Loucy (cell line): ENCODE results near the gene GPR17.

Source experiments
- H2AFZ ChIP-seq: fragments of 200-600 bp; sonication (generic); 2 replicates; pipeline ENCODE4 v1.6.0; 2016; ENCODE audit warnings: antibody characterized with exemption, mild to moderate bottlenecking, low read length, moderate library complexity
- H3F3A ChIP-seq: fragments of 200-600 bp; 2 replicates; pipeline ENCODE4 v1.6.0; 2016; ENCODE audit warnings: antibody characterized with exemption, low read depth, mild to moderate bottlenecking
- H3K27me3 ChIP-seq: fragments of 200-600 bp; sonication (generic); 2 replicates; pipeline ENCODE4 v1.6.1; 2014; ENCODE audit warnings: low read length, mild to moderate bottlenecking; ENCODE audit not compliant: insufficient read depth, poor library complexity, severe bottlenecking
- H3K36me3 ChIP-seq: fragments of 200-600 bp; sonication (generic); 2 replicates; pipeline ENCODE4 v1.6.1; 2016; ENCODE audit warnings: low read length; ENCODE audit not compliant: insufficient read depth
- H3K4me1 ChIP-seq: fragments of 200-600 bp; sonication (generic); 2 replicates; pipeline ENCODE4 v1.5.1; 2014; ENCODE audit warnings: low read length, mild to moderate bottlenecking; ENCODE audit not compliant: insufficient read depth, poor library complexity, severe bottlenecking
- H3K4me2 ChIP-seq: fragments of 200-600 bp; sonication (generic); 2 replicates; pipeline ENCODE4 v1.6.0; 2014; ENCODE audit warnings: antibody characterized with exemption, low read length, low read depth, mild to moderate bottlenecking; ENCODE audit not compliant: poor library complexity, severe bottlenecking
- H3K4me3 ChIP-seq: fragments of 200-600 bp; sonication (generic); 2 replicates; pipeline ENCODE4 v1.5.1; 2014; ENCODE audit warnings: low read length, mild to moderate bottlenecking, mixed read lengths; ENCODE audit not compliant: poor library complexity, severe bottlenecking
- H3K79me2 ChIP-seq: fragments of 200-600 bp; sonication (generic); 2 replicates; pipeline ENCODE4 v1.6.1; 2014; ENCODE audit warnings: low read length; ENCODE audit not compliant: insufficient read depth
- H3K9ac ChIP-seq: fragments of 200-600 bp; sonication (generic); 2 replicates; pipeline ENCODE4 v1.6.0; 2014; ENCODE audit warnings: mild to moderate bottlenecking, low read depth, low read length, moderate library complexity; ENCODE audit not compliant: poor library complexity, severe bottlenecking
- H3K9me2 ChIP-seq: fragments of 200-600 bp; sonication (generic); replicated peaks from 2 replicates; pipeline ENCODE4 v1.6.1; 2016; ENCODE audit warnings: low read depth, low read length, mixed read lengths
- H3K9me3 ChIP-seq: fragments of 200-600 bp; sonication (generic); 2 replicates; pipeline ENCODE4 v1.6.1; 2014; ENCODE audit warnings: mild to moderate bottlenecking, antibody characterized with exemption, low read length, low read depth; ENCODE audit not compliant: insufficient read depth
- H4K20me1 ChIP-seq: fragments of 200-600 bp; sonication (generic); 2 replicates; pipeline ENCODE4 v1.6.0; 2014; ENCODE audit warnings: antibody characterized with exemption, low read length, mild to moderate bottlenecking; ENCODE audit not compliant: insufficient read depth, poor library complexity, severe bottlenecking
- EZH2phosphoT487 ChIP-seq: fragments of 200-600 bp; IDR thresholded peaks from 2 replicates; pipeline ENCODE4 v1.6.1; 2018; ENCODE audit warnings: antibody characterized with exemption, mild to moderate bottlenecking, moderate library complexity, borderline replicate concordance
- TF ChIP-seq, protein P1 (sequence below): fragments of 200-600 bp; sonication (generic); conservative IDR thresholded peaks from 2 replicates; pipeline ENCODE4 v1.5.1; 2014; ENCODE audit warnings: mild to moderate bottlenecking, antibody characterized with exemption, low read length

The GPR17 gene

DNA sequence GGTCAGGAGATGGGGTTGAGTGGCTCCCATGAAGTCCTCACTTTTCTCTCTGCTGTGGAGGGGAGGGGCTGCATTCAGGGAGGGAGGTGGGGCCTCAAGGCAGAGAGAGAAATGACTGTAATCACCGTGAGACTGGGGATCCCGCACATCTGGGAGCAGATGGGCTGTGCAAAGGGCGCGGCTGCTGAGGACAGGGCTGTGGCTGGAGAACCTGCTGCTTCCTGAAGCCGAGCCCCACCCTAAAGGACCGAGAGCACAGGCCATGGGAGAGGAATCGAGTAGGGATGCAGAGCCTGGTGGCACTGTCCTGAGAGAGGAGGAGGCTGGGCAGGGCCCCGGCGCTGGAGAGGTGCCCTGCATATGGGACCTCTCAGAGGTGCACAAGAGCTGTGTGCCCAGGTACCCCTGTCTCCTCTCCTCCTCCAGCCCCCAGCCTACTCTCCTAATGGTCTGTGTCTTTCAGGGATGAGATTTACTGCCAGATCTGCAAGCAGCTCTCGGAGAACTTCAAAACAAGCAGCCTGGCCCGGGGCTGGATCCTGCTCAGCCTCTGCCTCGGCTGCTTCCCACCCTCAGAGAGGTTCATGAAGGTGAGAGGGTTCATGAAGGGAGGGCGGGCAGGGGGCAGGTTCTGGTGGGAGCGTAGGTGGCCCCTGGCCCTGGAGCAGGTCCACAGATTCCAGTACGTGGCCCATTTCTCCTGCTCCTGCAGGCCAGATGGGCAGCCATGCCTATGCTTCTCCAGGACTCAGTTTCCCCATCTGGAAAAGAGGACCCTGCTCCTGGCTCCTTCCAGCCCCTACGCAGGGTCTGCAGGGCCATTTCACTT is 25.9 kb upstream of the GPR17 start:
- Histone ChIP-seq H3K79me2 (no peaks in the 10 kb centered on the region), H3K27me3 (no peaks in the 10 kb centered on the region), H4K20me1 (no peaks in the 10 kb centered on the region), H3K4me2 (peak overlapping the region; percentile 57), H3K9ac (peak overlapping the region; percentile 44), H3K36me3 (no peaks in the 10 kb centered on the region), H3K4me1 (peaks cover 65% of the 10 kb centered on the region), H3K9me2 (no peaks in the 10 kb centered on the region), H3K4me3 (peak overlapping the region; percentile 14), H2AFZ (no peak overlapping the region), H3F3A (peaks cover 20% of the 10 kb centered on the region), H3K9me3 (no peaks in the 10 kb centered on the region)
- TF ChIP-seq, protein P1, sequence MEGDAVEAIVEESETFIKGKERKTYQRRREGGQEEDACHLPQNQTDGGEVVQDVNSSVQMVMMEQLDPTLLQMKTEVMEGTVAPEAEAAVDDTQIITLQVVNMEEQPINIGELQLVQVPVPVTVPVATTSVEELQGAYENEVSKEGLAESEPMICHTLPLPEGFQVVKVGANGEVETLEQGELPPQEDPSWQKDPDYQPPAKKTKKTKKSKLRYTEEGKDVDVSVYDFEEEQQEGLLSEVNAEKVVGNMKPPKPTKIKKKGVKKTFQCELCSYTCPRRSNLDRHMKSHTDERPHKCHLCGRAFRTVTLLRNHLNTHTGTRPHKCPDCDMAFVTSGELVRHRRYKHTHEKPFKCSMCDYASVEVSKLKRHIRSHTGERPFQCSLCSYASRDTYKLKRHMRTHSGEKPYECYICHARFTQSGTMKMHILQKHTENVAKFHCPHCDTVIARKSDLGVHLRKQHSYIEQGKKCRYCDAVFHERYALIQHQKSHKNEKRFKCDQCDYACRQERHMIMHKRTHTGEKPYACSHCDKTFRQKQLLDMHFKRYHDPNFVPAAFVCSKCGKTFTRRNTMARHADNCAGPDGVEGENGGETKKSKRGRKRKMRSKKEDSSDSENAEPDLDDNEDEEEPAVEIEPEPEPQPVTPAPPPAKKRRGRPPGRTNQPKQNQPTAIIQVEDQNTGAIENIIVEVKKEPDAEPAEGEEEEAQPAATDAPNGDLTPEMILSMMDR: no peak
- TF ChIP-seq EZH2phosphoT487: no peak

DNA sequence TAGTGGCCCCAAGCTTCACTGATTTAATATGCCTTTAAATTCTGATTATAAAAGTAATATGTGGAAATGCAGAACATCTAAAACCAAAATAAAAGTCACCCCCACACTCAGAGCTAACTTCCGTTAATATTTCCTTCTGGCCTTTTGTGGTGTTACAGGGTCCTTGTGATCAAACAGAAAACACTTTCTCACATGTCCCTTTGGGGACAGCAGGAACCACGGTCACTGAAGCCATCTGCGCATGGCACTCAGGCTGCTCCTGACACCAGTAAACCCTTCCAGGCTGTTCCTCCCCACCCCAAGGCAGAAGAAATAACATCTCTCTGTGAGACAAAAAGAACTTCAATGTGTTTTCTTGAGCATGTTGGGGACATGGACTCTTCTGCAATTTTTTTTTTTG is 25.1 kb upstream of the GPR17 start:
- Histone ChIP-seq H3F3A (peaks cover 14% of the 10 kb centered on the region), H3K27me3 (no peaks in the 10 kb centered on the region), H3K9me2 (no peaks in the 10 kb centered on the region), H3K4me3 (peak overlapping the region; percentile 14), H4K20me1 (no peaks in the 10 kb centered on the region), H3K4me1 (peaks cover 61% of the 10 kb centered on the region), H3K36me3 (no peaks in the 10 kb centered on the region), H3K9ac (peak overlapping the region; percentile 44), H3K4me2 (peak overlapping the region; percentile 57), H3K9me3 (no peaks in the 10 kb centered on the region), H2AFZ (no peak overlapping the region), H3K79me2 (no peaks in the 10 kb centered on the region)
- no peak for TF ChIP-seq EZH2phosphoT487
- TF ChIP-seq, protein P1: no peak

DNA sequence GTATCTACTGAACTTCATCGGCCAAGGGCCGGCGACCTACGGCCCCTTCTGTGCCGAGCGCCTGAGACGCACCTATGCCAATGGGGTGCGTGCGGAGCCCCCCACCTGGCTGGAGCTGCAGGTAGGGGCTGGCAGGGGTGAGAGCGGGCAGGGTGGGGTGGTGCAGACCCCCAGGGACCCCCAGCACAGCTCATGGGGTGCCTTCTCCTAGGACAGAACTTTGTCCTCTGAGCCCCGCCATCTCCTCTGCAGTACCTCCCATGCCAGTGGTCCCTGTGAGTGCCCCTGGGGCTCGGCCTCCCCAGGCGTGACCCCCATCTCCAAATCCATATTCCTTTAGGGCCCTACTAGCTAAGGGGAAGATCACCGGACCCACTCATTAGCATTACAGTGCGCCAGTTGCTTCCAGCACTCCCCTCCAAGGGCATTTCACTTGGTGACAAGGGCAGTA is 23.9 kb upstream of the GPR17 start:
- H3K79me2 ChIP-seq: no peaks in the 10 kb centered on the region
- TF ChIP-seq EZH2phosphoT487: no peak
- TF ChIP-seq, protein P1: no peak
- no peak overlapping the region for H2AFZ ChIP-seq
- H3K9ac ChIP-seq: no peak overlapping the region
- H3K9me3 ChIP-seq: no peaks in the 10 kb centered on the region
- H3F3A ChIP-seq: peaks cover 3% of the 10 kb centered on the region
- H4K20me1 ChIP-seq: no peaks in the 10 kb centered on the region
- peaks cover 49% of the 10 kb centered on the region for H3K4me1 ChIP-seq
- H3K4me3 ChIP-seq: no peak overlapping the region
- H3K4me2 ChIP-seq: no peak overlapping the region
- no peaks in the 10 kb centered on the region for H3K36me3 ChIP-seq
- H3K9me2 ChIP-seq: no peaks in the 10 kb centered on the region
- H3K27me3 ChIP-seq: no peaks in the 10 kb centered on the region
